UCSD-AML1 (cell line): ENCODE measurements around the gene FAF1.

Experiments used
- DNase-seq: peaks from one replicate; lab custom pipeline; 2025; ENCODE audit not compliant: unreplicated experiment; lab: John Stamatoyannopoulos, UW

FAF1 gene

GRCh38 chr1:50521703-50522102, 438.4 kb downstream of the FAF1 start:
- DNase-seq = no peak

- no peak for DNase-seq
Observed at GRCh38 chr1:50517488-50517887, 442.6 kb downstream of the FAF1 start.

GRCh38 chr1:50516056-50516455, 444.0 kb downstream of the FAF1 start:
- DNase-seq = no peak

GRCh38 chr1:50508040-50508586, 452.0 kb downstream of the FAF1 start:
- no peak for DNase-seq

GRCh38 chr1:50505427-50505826, 454.6 kb downstream of the FAF1 start:
- DNase-seq = no peak

GRCh38 chr1:50503515-50503914, 456.6 kb downstream of the FAF1 start:
- DNase-seq = no peak

- no peak for DNase-seq
Observed at GRCh38 chr1:50502147-50502546, 457.9 kb downstream of the FAF1 start.

- DNase-seq = no peak
Observed at GRCh38 chr1:50497007-50497406, 463.1 kb downstream of the FAF1 start.

GRCh38 chr1:50493710-50494109, 466.4 kb downstream of the FAF1 start:
- no peak for DNase-seq

GRCh38 chr1:50492142-50492541, 467.9 kb downstream of the FAF1 start:
- no peak for DNase-seq

GRCh38 chr1:50491142-50491541, 468.9 kb downstream of the FAF1 start:
- DNase-seq = no peak

- DNase-seq = no peak
Observed at GRCh38 chr1:50490640-50491039, 469.4 kb downstream of the FAF1 start.

GRCh38 chr1:50488876-50489275, 471.2 kb downstream of the FAF1 start:
- DNase-seq = no peak

- DNase-seq = no peak
Observed at GRCh38 chr1:50488356-50488755, 471.7 kb downstream of the FAF1 start.

GRCh38 chr1:50487725-50488124, 472.3 kb downstream of the FAF1 start:
- no peak for DNase-seq

GRCh38 chr1:50481142-50481736, 478.8 kb downstream of the FAF1 start:
- DNase-seq = no peak

- DNase-seq = no peak
Observed at GRCh38 chr1:50476800-50477199, 483.3 kb downstream of the FAF1 start.

GRCh38 chr1:50474859-50475809, 484.9 kb downstream of the FAF1 start:
- no peak for DNase-seq

- DNase-seq = no peak
Observed at GRCh38 chr1:50473513-50473912, 486.6 kb downstream of the FAF1 start.

GRCh38 chr1:50471967-50472366, 488.1 kb downstream of the FAF1 start:
- no peak for DNase-seq

GRCh38 chr1:50462964-50463363, 497.1 kb downstream of the FAF1 start:
- DNase-seq = no peak

GRCh38 chr1:50458507-50458906, 501.6 kb downstream of the FAF1 start:
- DNase-seq = no peak
